Measurements from ENCODE around the gene RAD18.

The RAD18 gene

GRCh38 chr3:8835385-8835784 lies 127.9 kb downstream of the RAD18 start:
- no peak for DNase-seq (ENCODE audit: low spot score)

- DNase-seq (ENCODE audit: low spot score): no peak
These were observed 128.3 kb downstream of the RAD18 start for GRCh38 chr3:8834974-8835373.

DNA sequence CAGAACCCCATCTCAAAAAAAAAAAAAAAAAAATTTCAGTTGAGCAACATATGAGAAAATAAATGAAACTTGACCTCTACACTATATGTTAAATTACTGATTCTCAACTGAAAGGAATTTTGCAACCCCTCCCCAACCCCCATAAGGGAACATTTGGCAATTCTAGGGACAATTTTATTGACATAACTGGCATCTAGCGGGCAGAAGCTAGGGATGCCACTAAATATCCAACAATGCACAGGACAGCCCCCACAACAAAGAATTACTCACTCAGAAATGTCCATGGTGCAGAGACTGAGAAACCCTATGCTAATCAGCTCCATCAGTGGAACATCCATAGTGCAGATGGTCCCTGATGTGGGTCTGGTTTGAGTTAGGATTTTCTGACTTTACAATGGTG lies 135.6 kb downstream of the RAD18 start:
- no peak for DNase-seq (ENCODE audit: low spot score)
